ENCODE results near the gene AAR2. TPM values are rescaled to one million over a fixed set of nuclear protein-coding genes. Genes with fewer than 3 reads are reported as not detected.

The AAR2 gene
- total RNA-seq, 4 donors from 2014 or later: 24.5 to 35.6 (median 28.6) TPM

DNA sequence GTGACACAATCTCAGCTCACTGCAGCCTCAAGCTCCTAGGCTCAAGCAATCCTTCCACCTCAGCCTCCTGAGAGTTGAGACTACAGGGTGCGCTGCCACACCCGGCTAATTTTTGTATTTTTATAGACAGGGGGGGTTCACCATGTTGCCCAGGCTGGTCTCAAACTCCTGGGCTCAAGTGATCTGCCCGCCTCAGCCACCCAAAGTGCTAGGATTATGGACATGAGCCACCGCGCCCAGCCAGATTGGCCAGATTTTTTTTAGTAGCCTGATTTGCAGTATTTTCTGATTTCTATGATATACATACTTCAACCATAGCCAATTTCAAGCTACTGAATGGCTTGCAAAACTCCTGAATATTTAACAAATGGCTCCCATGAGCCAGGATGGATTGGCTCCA, 48.5 kb downstream of the AAR2 start:
- H3K27ac ChIP-seq: no peak overlapping the region
- H3K4me3 ChIP-seq: no peak overlapping the region
- no peaks in the 10 kb centered on the region for H3K36me3 ChIP-seq
- WGBS, 2 donors: 92 to 96% methylated on average over 5 of the region's 5 CpGs
- DNase-seq (ENCODE audit: low spot score in 2 of 2): no peak
- peaks cover 0 to 5% of the 10 kb centered on the region in 2 donors for H3K27me3 ChIP-seq
- no peaks in the 10 kb centered on the region for H3K9me3 ChIP-seq
- no peaks in the 10 kb centered on the region for H3K4me1 ChIP-seq
- TF ChIP-seq CTCF (IDR thresholded peaks at IDR 0.05) (no peak), POLR2A (IDR thresholded peaks at IDR 0.05) (no peak), EP300 (IDR thresholded peaks at IDR 0.05) (no peak)

DNA sequence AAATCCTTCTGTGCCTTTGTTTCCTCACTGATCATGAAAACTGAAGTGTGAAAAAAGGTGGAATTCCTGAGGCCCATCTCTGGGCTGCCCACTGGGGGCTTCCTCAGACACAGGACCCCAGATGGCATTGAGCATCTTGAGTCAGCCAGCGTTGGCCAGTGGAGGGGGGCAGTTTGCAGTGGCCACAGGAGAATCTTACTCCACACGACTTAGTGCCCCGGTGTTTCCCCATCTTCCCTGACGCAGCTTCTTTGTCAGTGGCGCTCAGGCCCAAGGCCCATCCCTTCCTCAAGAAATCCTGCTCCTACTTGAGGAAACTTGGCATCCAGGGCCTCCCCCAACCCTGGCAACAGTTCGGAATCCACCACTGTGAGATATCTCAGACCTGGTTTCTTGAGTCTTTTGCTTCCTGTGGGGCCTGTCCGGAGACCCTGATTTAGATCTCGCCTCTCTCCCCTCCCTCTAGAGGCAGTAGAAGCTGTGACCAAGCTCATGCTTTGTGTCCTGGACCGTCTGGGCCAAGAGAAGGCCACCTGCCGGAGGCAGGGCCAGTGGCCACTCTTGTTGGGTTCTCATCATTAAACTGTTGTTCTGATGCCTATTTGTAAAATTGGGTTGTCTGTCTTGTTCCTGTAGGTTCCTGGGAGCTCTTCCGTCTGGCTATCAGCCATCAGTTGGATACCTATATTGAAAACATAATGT, 49.6 kb downstream of the AAR2 start:
- no peak overlapping the region for H3K4me3 ChIP-seq
- WGBS, 2 donors: 75 to 77% methylated on average over 11 of the region's 11 CpGs
- no peaks in the 10 kb centered on the region for H3K36me3 ChIP-seq
- H3K27me3 ChIP-seq: peaks cover 0 to 5% of the 10 kb centered on the region in 2 donors
- DNase-seq (ENCODE audit: low spot score in 2 of 2): no peak
- no peak overlapping the region for H3K27ac ChIP-seq
- no peaks in the 10 kb centered on the region for H3K4me1 ChIP-seq
- TF ChIP-seq CTCF (IDR thresholded peaks at IDR 0.05) (no peak), EP300 (IDR thresholded peaks at IDR 0.05) (no peak), POLR2A (IDR thresholded peaks at IDR 0.05) (no peak)
- no peaks in the 10 kb centered on the region for H3K9me3 ChIP-seq

- Histone ChIP-seq H3K27me3 (peaks cover 0 to 41% of the 10 kb centered on the region in 2 donors), H3K4me1 (no peaks in the 10 kb centered on the region), H3K36me3 (no peaks in the 10 kb centered on the region), H3K27ac (no peak overlapping the region), H3K9me3 (no peaks in the 10 kb centered on the region), H3K4me3 (no peak overlapping the region)
- WGBS, 2 donors: 57 to 59% methylated on average over 5 of the region's 5 CpGs
- TF ChIP-seq EP300 (IDR thresholded peaks at IDR 0.05) (no peak), CTCF (IDR thresholded peaks at IDR 0.05) (no peak), POLR2A (IDR thresholded peaks at IDR 0.05) (no peak)
- DNase-seq (ENCODE audit: low spot score in 2 of 2): no peak
Observed at GRCh38 chr20:36297656-36298055, 61.4 kb downstream of the AAR2 start.

- no peak for DNase-seq (ENCODE audit: low spot score in 2 of 2)
- no peak overlapping the region for H3K27ac ChIP-seq
- H3K9me3 ChIP-seq: no peaks in the 10 kb centered on the region
- WGBS, 2 donors: 82 to 92% methylated on average over 3 of the region's 3 CpGs
- H3K27me3 ChIP-seq: peaks cover 0 to 45% of the 10 kb centered on the region in 2 donors
- H3K4me1 ChIP-seq: no peaks in the 10 kb centered on the region
- no peak overlapping the region for H3K4me3 ChIP-seq
- H3K36me3 ChIP-seq: no peaks in the 10 kb centered on the region
- TF ChIP-seq POLR2A (IDR thresholded peaks at IDR 0.05) (no peak), CTCF (IDR thresholded peaks at IDR 0.05) (no peak), EP300 (IDR thresholded peaks at IDR 0.05) (no peak)
Observed at GRCh38 chr20:36298061-36298460, 61.8 kb downstream of the AAR2 start.

- no peak overlapping the region for H3K4me3 ChIP-seq
- WGBS, 2 donors: 79 to 81% methylated on average over 11 of the region's 11 CpGs
- no peaks in the 10 kb centered on the region for H3K4me1 ChIP-seq
- no peak overlapping the region for H3K27ac ChIP-seq
- DNase-seq (ENCODE audit: low spot score in 2 of 2): no peak
- H3K36me3 ChIP-seq: no peaks in the 10 kb centered on the region
- peaks cover 0 to 53% of the 10 kb centered on the region in 2 donors for H3K27me3 ChIP-seq
- H3K9me3 ChIP-seq: no peaks in the 10 kb centered on the region
- TF ChIP-seq CTCF (IDR thresholded peaks at IDR 0.05) (no peak), POLR2A (IDR thresholded peaks at IDR 0.05) (no peak), EP300 (IDR thresholded peaks at IDR 0.05) (no peak)
Observed at GRCh38 chr20:36298795-36299339, 62.6 kb downstream of the AAR2 start.

Data from tibial nerve (tissue), 4 donors.